IgD-negative memory B cell (primary cell): ENCODE data around the gene CD209. TPM values are rescaled to one million over a fixed set of nuclear protein-coding genes. Genes with fewer than 3 reads are reported as not detected.

Experiments used
- H3K27ac Mint-ChIP-seq, 3 donors: one replicate each; pipeline ENCODE4 v1.8.0; 2020 to 2022; ENCODE audit warnings: mild to moderate bottlenecking in 3 of 3, mixed read lengths in 3 of 3, moderate library complexity in 1 of 3
- H3K27me3 Mint-ChIP-seq: one replicate; pipeline ENCODE4 v1.8.0; 2021; ENCODE audit warnings: mixed read lengths
- H3K36me3 Mint-ChIP-seq: one replicate; pipeline ENCODE4 v1.8.0; 2020; ENCODE audit warnings: mild to moderate bottlenecking, mixed read lengths
- H3K4me1 Mint-ChIP-seq, 3 donors: one replicate each; pipeline ENCODE4 v1.8.0; 2020 to 2022; ENCODE audit warnings: mixed read lengths in 3 of 3, mild to moderate bottlenecking in 1 of 3
- H3K4me3 Mint-ChIP-seq, 4 donors: one replicate each; pipeline ENCODE4 v1.8.0; 2020 to 2022; ENCODE audit warnings: mild to moderate bottlenecking in 4 of 4, mixed read lengths in 4 of 4, moderate library complexity in 3 of 4
- H3K9me3 Mint-ChIP-seq, 3 donors: one replicate each; pipeline ENCODE4 v1.8.0; 2020 to 2021; ENCODE audit warnings: mixed read lengths in 3 of 3, mild to moderate bottlenecking in 1 of 3
- polyA plus RNA-seq: library from polyadenylated mRNA; unstranded; fragments of 300-500 nt; fragmentation: Illumina TruSeq; gene quantifications from one replicate; pipeline ENCODE4 v1.2.3, GENCODE V29; 2021

CD209 gene
- polyA plus RNA-seq, 1 donor from 2014 or later = not detected

DNA sequence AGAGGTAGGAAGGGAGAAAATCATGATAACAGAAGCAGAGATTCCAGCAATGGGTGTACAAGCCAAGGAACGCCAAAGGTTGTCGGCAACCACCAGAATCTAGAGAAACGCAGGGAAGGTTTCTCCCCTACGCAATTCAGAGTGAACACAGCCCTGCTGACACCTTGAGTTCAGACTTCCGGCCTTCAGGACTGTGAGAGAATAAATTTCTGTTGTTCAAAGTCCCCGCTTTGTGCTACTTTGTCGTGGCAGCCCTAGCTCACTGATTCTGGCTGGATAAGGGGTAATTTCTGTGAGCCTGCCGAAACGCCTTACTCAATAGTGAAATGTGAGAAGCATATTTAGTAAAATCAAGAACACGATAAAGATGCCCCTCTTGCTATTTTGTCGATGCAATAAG, 10.1 kb downstream of the CD209 start:
- H3K27ac Mint-ChIP-seq = no peak overlapping the region
- peaks cover 2% of the 10 kb centered on the region for H3K36me3 Mint-ChIP-seq
- no peaks in the 10 kb centered on the region for H3K9me3 Mint-ChIP-seq
- H3K4me1 Mint-ChIP-seq = peaks cover 6 to 16% (median 14%) of the 10 kb centered on the region in 3 donors
- no peak overlapping the region for H3K4me3 Mint-ChIP-seq
- peaks cover 9% of the 10 kb centered on the region for H3K27me3 Mint-ChIP-seq

DNA sequence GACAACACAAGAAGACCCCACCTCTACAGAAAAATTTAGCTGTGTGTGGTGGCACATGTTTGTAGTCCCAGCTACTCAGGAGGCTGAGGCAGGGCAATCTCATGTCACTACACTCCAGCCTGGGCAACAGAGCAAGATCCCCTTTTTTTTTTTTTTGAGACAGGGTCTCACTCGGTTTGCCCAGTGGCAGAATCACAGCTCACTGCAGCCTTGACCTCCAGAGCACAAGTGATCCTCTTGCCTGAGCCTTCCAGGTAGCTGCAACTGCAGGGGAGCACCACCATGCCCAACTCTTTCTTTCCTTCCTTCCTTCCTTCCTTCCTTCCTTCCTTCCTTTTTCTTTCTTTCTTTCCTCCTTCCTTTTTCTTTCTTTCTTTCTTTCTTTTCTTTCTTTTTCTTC, 11.2 kb downstream of the CD209 start:
- peak overlapping the region in 1 of 3 donors; percentile 35 for H3K27ac Mint-ChIP-seq
- peaks cover 2% of the 10 kb centered on the region for H3K36me3 Mint-ChIP-seq
- H3K27me3 Mint-ChIP-seq = peaks cover 12% of the 10 kb centered on the region
- H3K9me3 Mint-ChIP-seq = no peaks in the 10 kb centered on the region
- H3K4me1 Mint-ChIP-seq = peaks cover 3 to 15% (median 9%) of the 10 kb centered on the region in 3 donors
- no peak overlapping the region for H3K4me3 Mint-ChIP-seq

DNA sequence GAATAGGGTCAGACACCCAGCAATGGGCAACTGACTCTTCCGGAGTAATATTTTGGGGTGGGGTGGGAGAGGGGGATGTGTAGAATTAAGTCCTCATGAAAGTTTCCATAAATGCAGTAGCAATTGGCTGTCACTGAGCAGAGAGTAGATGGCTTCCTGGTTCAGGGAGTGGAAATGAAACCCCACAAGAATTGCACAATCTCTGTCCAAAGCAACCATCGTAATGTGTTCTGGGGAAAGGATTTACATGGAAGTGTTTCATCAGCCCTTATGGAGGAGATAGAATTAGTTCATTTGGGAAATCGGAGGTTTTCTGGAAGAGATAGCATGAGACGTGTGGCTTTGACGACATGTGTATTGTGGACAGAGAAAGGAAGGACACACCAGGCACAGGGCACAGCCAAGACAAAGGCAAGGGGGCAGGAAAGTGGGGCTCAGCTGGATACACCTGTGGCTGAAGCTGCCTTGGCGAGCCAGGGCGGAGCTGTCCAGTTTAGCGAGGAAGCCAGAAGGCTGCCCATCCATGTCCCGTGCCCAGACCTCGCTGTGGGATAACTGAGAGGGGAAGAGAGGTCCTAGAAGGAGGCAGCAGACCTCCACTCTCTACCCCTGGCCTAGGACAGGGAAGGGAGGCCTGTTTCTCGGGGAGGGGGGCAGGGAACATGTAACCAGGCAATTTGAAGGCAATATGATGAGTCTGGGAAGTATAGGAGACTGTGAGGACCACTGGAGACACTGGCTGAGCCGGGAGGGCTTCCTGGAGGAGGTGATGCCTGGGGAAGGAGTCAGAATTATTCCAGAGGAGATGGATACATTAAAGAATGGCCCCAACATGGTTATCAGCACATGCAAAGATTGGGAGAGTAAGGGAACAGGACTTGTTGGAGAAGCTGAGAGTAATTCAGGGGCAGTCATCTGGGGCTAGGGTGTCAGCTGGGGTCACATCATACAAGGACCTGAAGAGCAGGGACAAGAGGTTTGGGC, 12.8 kb downstream of the CD209 start:
- Mint-ChIP-seq H3K9me3 (no peaks in the 10 kb centered on the region), H3K4me1 (peaks cover 4 to 17% (median 5%) of the 10 kb centered on the region in 3 donors), H3K4me3 (peak overlapping the region in 1 of 4 donors; percentile 6), H3K27ac (no peak overlapping the region), H3K36me3 (no peaks in the 10 kb centered on the region), H3K27me3 (peaks cover 17% of the 10 kb centered on the region)

DNA sequence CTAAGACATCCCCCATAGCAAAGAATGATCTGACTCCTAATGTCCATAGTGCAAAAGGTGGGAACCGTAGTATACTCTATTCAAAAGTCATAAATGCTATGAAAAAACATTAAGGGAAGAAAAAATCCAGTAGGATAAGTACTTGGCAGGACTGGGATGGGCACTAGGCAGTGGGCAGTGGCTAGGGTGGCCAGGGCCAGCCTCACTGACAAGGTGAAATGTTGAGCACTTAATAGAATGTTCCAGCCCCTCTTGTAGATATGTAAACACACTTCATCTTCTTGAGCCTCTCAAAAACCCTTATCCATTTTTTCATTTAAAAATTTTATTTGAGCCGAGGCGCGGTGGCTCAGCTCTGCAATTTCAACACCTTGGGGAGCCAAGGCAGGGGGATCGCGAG, 14.0 kb downstream of the CD209 start:
- Mint-ChIP-seq H3K36me3 (no peaks in the 10 kb centered on the region), H3K9me3 (no peaks in the 10 kb centered on the region), H3K4me3 (no peak overlapping the region), H3K4me1 (peaks cover 4 to 15% (median 10%) of the 10 kb centered on the region in 3 donors), H3K27me3 (peaks cover 28% of the 10 kb centered on the region), H3K27ac (no peak overlapping the region)

DNA sequence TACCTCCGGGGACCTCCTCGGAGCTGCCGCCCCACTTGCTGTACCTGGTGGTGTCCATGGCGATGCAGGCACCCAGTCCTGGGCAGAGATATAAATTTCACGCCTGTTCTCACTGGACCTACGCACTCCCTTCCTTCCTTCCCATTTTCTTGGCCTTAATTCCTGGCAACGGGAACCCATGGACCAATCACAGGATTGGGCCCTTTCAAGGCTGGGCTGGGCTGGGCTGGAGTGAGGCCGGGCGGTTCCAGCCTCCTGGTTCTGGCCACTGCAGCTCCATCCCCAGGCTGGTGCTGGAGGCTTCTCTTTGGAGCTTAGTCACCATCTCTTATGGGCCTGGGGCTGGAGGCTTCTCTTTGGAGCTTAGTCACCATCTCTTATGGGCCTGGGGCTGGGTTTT, 15.3 kb downstream of the CD209 start, which contains the start of gene CLEC4G:
Gene CLEC4G (minus strand): TSS at position 66 of the 400 bp plus-strand sequence. CDS start 8 bp downstream, at position 58.
- peak within 1 kb of the TSS in 3 of 4 donors; percentile 13 to 32 (median 20) for H3K4me3 Mint-ChIP-seq
- H3K4me1 Mint-ChIP-seq = peaks cover 4 to 15% (median 10%) of the 10 kb centered on the region in 3 donors
- peaks cover 35% of the 10 kb centered on the region for H3K27me3 Mint-ChIP-seq
- peak within 1 kb of the TSS in 2 of 3 donors; percentile 16 to 39 for H3K27ac Mint-ChIP-seq
- H3K9me3 Mint-ChIP-seq = peaks cover 0 to 2% (median 0%) of the 10 kb centered on the region in 3 donors
- no peaks in the 10 kb centered on the region for H3K36me3 Mint-ChIP-seq

DNA sequence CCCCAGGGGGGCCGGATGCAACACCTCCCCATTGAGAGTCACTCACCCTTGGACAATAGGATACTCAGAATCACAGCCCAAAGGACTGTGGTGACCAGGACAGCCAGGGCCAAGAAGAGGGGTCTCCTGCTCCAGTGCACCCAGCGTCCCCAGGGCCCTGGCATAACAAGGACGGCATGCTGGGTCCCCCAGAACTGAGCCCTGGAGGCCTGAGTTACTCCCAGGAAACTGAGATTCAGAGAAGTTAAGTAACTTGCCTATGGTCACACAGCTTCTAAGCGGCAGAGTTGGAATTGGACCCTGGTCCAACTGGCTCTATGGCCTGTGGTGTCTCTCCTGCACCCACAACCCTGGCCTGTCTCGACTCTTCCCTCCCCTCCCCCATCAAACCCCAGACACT, 15.7 kb downstream of the CD209 start:
- no peaks in the 10 kb centered on the region for H3K36me3 Mint-ChIP-seq
- peaks cover 4 to 15% (median 10%) of the 10 kb centered on the region in 3 donors for H3K4me1 Mint-ChIP-seq
- H3K9me3 Mint-ChIP-seq = peaks cover 0 to 2% (median 0%) of the 10 kb centered on the region in 3 donors
- H3K27ac Mint-ChIP-seq = peak overlapping the region in 1 of 3 donors; percentile 16
- H3K4me3 Mint-ChIP-seq = peak overlapping the region in 2 of 4 donors; percentile 13 to 20
- H3K27me3 Mint-ChIP-seq = peaks cover 34% of the 10 kb centered on the region

DNA sequence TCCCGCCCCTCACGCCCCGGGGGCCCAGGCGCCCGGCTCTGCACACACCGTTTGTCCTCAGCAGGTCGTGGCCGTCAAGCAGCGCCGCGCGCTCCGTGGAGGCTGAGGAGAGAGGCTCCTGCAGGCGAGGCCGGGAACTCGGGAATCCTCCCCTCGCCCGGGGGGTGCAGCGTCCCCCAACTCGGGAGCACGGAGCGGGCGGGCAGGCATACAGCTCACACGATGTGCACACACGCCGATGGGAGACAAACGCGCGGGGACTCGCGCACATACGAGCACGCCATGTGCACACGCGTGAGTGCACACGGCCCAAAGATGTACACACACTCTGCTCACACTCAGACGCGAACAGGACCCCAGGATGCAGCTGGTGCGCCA, 16.1 kb downstream of the CD209 start:
- Mint-ChIP-seq H3K36me3 (no peaks in the 10 kb centered on the region), H3K4me3 (no peak overlapping the region), H3K27me3 (peaks cover 35% of the 10 kb centered on the region), H3K27ac (no peak overlapping the region), H3K9me3 (peaks cover 0 to 2% (median 0%) of the 10 kb centered on the region in 3 donors), H3K4me1 (peaks cover 4 to 13% (median 10%) of the 10 kb centered on the region in 3 donors)

DNA sequence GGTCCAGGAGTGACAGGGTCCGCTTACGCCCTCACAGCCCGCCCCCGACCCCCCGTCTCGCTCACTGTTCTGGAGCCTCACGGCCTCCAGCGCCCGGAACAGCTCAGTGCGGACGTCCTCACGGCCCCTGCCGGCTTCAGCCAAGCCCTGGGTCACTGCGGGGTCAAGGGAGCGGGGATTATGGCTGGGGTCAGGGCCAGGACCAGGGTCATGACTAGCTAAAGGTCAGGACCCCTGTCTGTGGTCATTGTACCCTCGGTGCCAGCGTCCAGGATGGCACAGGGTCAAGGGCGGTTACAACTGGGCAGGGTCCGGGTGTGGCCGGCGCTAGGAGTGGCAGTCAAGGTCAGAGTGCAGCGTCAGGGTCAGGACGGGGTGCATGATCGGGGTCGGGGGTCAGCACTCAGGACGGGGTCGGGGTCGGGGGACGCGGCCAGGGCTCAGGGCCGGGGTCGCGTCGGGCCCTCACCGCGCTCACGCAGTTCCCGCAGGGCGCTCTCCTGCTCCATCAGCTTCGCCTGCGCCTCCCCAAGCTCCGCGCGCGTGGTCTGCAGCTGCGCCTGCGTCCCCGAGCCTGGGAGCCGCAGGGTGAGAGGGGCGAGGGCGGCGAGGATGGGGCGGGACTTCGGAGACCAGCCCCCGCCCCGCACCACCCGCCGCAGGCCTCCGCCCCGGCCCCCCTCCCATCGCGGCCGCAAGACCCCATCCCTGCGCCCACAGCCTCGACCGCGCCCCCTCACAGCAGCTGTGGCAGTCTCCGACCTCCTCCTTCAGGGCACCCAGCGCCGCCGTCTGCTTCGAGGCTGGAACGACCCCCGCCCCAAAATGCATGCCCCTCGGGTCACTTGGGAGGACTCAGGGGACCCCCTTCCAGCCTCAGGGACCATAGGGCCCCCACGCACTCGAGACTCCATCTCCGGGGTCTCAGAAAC, 16.8 kb downstream of the CD209 start:
- H3K27ac Mint-ChIP-seq = no peak overlapping the region
- peak overlapping the region; percentile 31 to 78 (median 67) for H3K4me3 Mint-ChIP-seq
- no peaks in the 10 kb centered on the region for H3K36me3 Mint-ChIP-seq
- peaks cover 34% of the 10 kb centered on the region for H3K27me3 Mint-ChIP-seq
- H3K4me1 Mint-ChIP-seq = peaks cover 4 to 12% (median 10%) of the 10 kb centered on the region in 3 donors
- peaks cover 0 to 2% (median 0%) of the 10 kb centered on the region in 3 donors for H3K9me3 Mint-ChIP-seq

DNA sequence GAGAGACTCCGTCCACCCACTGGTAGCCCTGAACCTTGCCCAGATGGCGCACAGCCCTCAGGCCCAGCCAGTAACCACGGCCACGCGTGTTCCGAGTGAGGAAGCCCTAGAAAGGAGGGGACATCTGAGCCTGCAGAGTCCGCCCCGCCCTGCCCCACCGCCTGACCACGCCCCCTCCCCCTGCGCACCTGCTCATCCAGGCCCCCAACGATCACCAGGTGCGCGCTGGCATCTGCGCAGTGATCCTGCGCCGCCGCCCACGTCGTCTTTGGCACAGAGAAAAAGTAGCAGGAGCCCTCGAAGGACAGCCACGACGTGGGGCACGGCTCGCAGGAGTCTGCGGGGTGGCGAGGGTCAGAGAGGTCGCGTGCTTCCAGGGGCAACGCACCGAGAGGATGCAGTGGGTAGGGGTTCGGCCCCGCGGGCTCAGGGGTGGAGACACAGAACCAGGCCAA, 17.5 kb downstream of the CD209 start:
- Mint-ChIP-seq H3K4me1 (peaks cover 4 to 11% (median 10%) of the 10 kb centered on the region in 3 donors), H3K9me3 (peaks cover 0 to 2% (median 1%) of the 10 kb centered on the region in 3 donors), H3K27me3 (peaks cover 33% of the 10 kb centered on the region), H3K36me3 (no peaks in the 10 kb centered on the region), H3K27ac (peak overlapping the region in 1 of 3 donors; percentile 34), H3K4me3 (peak overlapping the region; percentile 31 to 78 (median 67))

DNA sequence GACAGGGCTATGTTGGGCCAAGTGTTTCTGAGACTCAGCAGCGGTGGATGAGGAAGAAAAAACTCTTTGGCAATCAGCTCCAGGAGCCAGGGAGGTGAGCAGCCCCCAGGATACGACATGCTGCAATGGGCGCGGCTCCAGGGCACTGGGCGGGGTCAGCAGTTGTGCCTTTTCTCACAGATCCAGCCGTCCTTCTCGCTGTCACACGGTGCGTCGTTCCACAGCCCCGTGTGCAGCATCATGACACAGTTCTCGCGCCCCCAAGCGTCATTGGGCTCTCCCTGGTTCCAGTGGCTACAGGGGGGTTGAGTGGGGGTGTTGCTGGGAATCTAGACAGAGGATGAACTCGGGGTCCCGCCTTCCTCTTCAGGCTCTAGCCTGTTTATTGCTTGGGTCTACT, 18.1 kb downstream of the CD209 start:
- peak overlapping the region; percentile 59 to 78 (median 68) for H3K4me3 Mint-ChIP-seq
- peaks cover 2 to 9% (median 8%) of the 10 kb centered on the region in 3 donors for H3K4me1 Mint-ChIP-seq
- peaks cover 33% of the 10 kb centered on the region for H3K27me3 Mint-ChIP-seq
- H3K9me3 Mint-ChIP-seq = peaks cover 0 to 2% (median 2%) of the 10 kb centered on the region in 3 donors
- H3K27ac Mint-ChIP-seq = peak overlapping the region in 1 of 3 donors; percentile 34
- H3K36me3 Mint-ChIP-seq = no peaks in the 10 kb centered on the region

DNA sequence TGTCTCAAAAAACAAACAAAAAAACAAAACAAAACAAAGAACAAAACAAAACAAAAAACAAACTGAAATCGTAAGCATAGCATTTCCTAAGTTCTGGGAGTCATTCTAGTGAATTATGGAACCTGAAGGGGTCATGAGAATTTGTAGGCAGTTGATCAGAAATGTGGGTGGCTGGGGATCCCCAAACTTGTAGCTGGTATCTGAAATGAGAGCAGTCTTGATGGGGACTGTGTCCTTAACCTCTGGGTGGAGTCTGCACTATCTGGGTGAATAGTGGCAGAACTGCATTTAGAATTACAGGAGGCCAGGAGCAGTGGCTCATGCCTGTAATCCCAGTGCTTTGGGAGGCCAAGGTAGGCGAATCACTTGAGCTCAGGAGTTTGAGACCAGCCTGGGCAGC, 21.5 kb downstream of the CD209 start:
- Mint-ChIP-seq H3K4me3 (no peak overlapping the region), H3K27ac (no peak overlapping the region), H3K27me3 (peaks cover 31% of the 10 kb centered on the region), H3K4me1 (peaks cover 4 to 14% (median 13%) of the 10 kb centered on the region in 3 donors), H3K9me3 (peaks cover 0 to 2% (median 2%) of the 10 kb centered on the region in 3 donors), H3K36me3 (no peaks in the 10 kb centered on the region)

DNA sequence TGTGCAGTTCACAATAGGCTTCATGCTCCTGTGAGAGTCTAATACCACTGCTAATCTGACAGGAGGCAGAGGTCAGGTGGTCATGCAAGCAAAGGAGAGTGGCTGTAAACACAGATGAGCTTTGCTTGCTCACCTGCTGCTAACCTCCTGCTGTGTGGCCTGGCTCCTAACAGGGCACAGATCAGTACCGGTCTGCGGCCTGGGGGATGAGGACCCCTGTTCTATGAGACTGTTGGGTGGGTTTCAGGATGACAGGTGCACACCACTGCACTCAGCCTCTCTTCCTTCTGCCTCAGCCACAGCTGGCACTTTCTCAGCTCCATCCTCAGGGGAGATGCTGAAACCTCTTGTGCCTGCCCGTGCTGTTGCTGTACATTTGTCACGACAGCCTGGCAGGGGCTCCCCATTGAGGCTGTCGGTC, 25.1 kb downstream of the CD209 start:
- Mint-ChIP-seq H3K27ac (no peak overlapping the region), H3K27me3 (peaks cover 6% of the 10 kb centered on the region), H3K4me3 (peak overlapping the region in 1 of 4 donors; percentile 39), H3K9me3 (peaks cover 0 to 2% (median under 1%) of the 10 kb centered on the region in 3 donors), H3K36me3 (no peaks in the 10 kb centered on the region), H3K4me1 (peaks cover 9 to 17% (median 16%) of the 10 kb centered on the region in 3 donors)

DNA sequence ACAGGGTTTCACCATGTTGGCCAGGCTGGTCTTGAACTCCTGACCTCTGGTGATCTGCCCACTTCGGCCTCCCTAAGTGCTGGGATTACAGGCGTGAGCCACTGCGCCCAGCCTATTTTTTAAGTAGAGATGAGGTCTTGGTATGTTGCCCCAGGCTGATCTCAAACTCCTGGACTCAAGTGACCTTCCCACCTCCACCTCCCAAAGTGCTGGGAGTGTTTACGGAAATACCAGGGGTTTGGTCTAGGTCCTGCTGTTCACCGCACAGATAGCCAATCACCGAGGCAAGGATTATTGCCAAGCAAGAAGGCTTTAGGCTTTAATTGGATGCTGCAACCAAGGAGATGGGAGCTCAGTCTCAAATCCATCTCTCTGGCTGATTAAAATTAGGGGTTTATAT, 27.0 kb downstream of the CD209 start:
- H3K4me1 Mint-ChIP-seq = peaks cover 14 to 27% (median 27%) of the 10 kb centered on the region in 3 donors
- peaks cover 3% of the 10 kb centered on the region for H3K27me3 Mint-ChIP-seq
- H3K36me3 Mint-ChIP-seq = no peaks in the 10 kb centered on the region
- H3K27ac Mint-ChIP-seq = peak overlapping the region in 2 of 3 donors; percentile 6 to 71
- no peak overlapping the region for H3K4me3 Mint-ChIP-seq
- H3K9me3 Mint-ChIP-seq = peaks cover 0 to 5% (median 2%) of the 10 kb centered on the region in 3 donors

DNA sequence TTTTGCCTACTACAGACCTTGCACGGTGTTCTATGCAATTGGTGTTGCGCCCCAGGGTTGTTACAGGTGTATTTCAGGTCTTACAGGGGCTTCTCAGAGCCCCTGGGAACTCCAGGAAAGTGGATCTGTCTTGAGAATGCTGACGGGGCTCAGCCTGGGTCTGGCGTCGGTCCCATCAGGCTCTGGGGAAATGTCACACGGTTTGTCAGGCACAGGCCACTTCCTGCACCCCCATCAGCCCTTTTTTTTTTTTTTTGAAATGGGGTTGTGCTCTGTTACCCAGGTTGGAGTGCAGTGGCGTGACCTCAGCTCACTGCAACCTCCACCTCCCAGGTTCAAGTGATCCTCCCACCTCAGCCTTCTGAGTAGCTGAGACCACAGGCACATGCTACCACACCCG, 28.7 kb downstream of the CD209 start:
- Mint-ChIP-seq H3K36me3 (no peaks in the 10 kb centered on the region), H3K27me3 (peaks cover 3% of the 10 kb centered on the region), H3K27ac (peak overlapping the region in 2 of 3 donors; percentile 71 to 94), H3K4me3 (peak overlapping the region in 3 of 4 donors; percentile 66 to 83 (median 73)), H3K4me1 (peaks cover 26 to 35% (median 34%) of the 10 kb centered on the region in 3 donors), H3K9me3 (peaks cover 0 to 5% (median 0%) of the 10 kb centered on the region in 3 donors)
